ENCODE measurements around the gene UACA.

Gene UACA

GRCh38 chr15:70786996-70787395 lies 23.6 kb upstream of the UACA start:
- DNase-seq, result no peak

DNA sequence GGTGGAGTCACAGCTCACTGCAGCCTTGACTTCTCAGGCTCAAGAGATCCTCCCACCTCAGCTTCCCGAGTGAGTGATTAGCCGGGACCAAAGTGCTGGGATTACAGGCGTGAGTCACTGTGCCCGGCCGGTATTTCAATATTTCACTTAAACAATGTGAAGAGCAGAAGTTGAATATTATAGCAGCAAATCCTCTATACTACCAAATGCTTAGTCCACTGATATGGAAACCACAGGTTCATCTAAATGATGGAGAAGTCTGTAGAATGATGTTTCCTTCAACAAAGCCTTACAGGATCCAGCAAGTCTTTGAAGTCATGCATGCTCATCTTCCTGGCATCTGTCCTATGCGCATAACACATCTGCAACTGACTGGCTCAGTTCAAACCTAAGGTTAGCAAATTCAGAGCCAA lies 20.3 kb upstream of the UACA start:
- no peak for DNase-seq

DNA sequence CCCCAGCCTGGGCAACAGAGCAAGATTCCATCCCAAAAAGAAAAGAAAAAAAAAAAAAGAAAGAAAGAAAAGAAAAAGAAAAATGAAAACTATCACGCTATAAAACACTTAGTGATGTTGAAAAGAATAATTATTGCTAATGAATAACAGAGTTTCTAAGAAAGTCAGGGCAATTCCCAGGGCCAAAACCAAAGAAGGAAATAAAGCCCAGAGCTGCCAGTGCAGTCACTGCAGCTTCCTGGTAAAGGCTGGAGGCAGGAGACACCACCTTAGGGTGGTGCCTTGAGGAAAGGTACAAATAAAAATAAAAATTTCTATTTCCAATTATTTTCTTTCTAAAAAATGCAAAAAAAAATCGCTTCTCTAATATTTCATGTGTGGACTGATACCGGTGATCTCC lies 19.7 kb upstream of the UACA start:
- no peak for DNase-seq

- DNase-seq, result no peak
These were observed 17.9 kb upstream of the UACA start for GRCh38 chr15:70781236-70781635.

DNA sequence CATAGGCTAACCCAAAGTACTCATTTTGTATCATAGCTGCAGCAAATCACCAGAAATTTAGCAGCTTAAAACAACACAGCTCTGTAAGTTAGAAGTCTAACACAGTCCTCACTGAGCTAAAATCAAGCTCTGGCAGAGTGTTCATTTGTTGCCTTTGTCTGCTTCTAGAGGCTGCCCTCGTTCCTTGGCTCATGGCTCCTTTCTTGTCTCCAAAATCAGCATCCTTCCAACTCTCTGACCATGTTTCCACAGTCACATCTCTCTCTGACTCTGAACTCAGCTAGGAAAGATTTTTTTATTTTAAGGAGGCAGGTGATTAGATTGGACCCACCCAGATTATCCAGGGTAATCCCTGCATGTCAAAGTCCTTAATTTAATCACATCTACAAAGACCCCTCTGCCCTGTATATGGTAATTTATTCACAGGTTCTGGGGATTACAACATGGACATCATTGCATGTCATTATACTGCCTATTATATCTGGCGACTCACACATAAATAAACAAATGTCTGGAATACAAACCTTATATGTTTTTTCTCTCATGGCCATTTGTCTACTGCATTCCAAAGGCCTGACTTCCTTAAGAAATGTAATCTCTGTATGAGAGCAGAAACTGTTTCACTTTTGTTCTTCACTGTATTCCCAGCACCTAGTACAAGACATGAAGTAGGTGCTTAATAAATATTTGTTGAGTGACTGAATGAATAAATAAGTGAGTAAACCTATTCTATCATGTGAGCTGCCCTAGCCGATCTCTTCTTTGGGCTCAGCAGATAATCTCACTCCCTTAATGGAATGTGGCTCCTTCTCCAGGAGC lies 15.1 kb upstream of the UACA start:
- DNase-seq, result no peak

- DNase-seq, result no peak
These were observed 14.0 kb upstream of the UACA start for GRCh38 chr15:70777170-70777926.

GRCh38 chr15:70775160-70775559 lies 11.8 kb upstream of the UACA start:
- no peak for DNase-seq

- DNase-seq, result no peak
These were observed 9.0 kb upstream of the UACA start for GRCh38 chr15:70772402-70772801.

GRCh38 chr15:70770863-70771262 lies 7.5 kb upstream of the UACA start:
- no peak for DNase-seq

- no peak for DNase-seq
These were observed 5.0 kb upstream of the UACA start for GRCh38 chr15:70768257-70768883.

GRCh38 chr15:70767667-70768066 lies 4.3 kb upstream of the UACA start:
- DNase-seq, result no peak

DNA sequence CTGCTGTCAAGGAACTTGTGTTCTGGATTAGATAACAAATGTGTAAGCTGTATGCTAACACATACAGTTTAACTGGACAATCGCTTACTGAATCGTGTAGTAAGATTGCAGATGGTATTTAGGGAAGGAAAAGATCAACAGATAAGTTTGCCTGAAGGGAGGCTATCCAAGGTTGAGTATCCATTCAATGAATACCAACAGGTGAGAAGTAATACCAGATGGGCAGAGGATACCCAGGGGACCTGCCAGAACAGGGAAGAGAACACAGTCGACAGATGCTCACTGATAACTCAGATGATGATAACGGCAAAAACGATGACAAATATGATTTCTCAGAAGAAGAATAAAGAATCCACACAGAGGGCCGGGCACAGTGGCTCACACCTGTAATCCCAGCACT lies 3.2 kb upstream of the UACA start:
- no peak for DNase-seq

DNA sequence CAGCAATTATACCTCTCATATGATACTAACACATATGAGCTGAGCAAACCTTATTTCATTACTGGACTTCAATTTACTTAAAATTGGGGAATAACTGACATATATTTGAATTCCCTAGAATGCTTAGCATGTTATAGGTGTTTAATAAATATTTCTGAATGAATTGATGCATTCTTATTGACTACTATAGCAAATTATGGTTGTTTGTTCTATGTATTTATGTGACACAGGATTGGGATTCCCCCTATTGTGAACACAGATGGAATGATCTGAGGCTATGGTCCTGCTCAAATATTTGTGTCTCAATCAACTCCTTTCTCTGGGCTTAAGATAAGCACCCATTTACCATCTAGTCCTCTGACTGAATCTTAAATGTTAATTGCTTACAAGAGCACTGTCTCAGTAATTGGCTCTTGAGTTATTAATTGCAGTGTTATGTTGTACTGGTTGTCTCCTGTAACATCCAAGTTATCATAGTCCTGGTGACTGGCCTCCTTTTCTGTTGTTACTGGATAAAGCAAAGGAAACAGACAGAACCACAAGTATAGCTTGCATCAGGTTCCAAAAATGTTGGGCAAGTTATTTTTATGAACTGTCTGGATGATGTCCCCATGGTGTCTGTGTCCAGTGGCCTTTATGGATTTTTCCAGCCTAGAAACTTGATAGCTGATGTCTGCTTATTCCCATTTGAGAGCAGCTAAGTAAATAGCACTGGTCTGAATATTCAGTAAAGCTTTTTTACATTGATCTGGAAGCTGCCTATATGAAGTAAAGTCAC lies 2.3 kb upstream of the UACA start:
- DNase-seq, result no peak

GRCh38 chr15:70763950-70764730 lies 782 bp upstream of the UACA start:
- DNase-seq, result no peak

DNA sequence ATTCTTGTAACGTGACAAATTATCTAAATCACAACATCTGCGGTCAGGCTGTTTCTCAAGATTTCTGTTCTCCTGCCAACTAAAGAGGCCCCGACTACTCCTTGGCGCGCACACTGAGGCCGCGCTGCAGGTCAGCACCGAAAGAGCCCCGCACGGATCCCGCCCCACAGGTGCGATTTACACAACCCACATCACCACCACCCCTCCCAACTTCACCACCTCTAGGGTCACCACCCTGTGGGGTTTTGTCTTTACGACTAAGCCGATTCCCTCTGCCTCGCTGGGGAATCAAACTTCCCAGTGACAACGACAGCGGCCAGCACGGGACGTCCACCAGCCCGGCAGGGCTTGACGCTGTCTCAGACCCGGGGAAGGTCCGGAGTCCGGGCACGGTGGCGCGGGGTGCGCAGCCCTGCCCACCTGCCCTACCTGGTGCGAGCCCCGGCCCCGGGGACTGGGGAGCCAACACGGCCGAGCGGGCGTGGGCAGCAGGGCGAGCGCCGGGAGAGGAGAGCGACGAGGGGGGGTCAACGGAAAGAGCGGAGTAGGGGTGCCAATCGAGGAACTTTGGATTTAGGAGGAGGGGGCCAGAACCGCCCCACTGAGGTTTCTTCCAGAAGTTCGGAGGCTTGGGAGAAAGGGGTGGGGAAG lies 764 bp downstream of the UACA start:
- no peak for DNase-seq

GRCh38 chr15:70761931-70762468 lies 1.4 kb downstream of the UACA start:
- DNase-seq, result no peak

DNA sequence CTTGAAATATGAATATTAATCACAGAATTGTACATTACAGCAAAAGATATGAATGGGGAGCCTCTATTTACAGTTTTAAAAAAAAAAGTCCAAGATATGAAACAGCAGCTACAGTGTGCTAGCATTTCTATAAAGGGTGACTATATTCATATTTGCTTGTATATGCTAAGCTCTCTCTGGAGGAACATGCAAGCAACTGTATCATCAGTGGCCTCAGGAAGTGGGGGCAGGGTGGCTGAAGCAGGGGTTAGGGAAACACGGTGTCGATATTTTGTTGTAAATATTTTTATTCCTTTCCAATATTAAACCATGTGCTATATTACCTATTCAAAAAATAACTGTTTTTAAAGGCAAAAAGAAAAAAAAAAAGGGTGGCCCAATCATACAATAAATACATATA lies 2.3 kb downstream of the UACA start:
- no peak for DNase-seq

- DNase-seq, result no peak
These were observed 4.4 kb downstream of the UACA start for GRCh38 chr15:70758790-70759462.

- DNase-seq, result no peak
These were observed 5.7 kb downstream of the UACA start for GRCh38 chr15:70757627-70758026.

- no peak for DNase-seq
These were observed 8.5 kb downstream of the UACA start for GRCh38 chr15:70754862-70755261.
